HEK293 (cell line): ENCODE results near the gene AXIN1.

ENCODE experiments used
- ZBTB20 ChIP-seq: fragments of 450-650 bp; formaldehyde crosslinking; IDR thresholded peaks from 2 replicates; pipeline ENCODE4 v1.5.1; 2016; ENCODE audit warnings: missing biosample characterization, missing genetic modification characterization
- ZNF473 ChIP-seq: fragments of 450-650 bp; formaldehyde crosslinking; IDR thresholded peaks from 2 replicates; pipeline ENCODE4 v1.5.1; 2017; ENCODE audit warnings: missing biosample characterization, missing genetic modification characterization

DNA sequence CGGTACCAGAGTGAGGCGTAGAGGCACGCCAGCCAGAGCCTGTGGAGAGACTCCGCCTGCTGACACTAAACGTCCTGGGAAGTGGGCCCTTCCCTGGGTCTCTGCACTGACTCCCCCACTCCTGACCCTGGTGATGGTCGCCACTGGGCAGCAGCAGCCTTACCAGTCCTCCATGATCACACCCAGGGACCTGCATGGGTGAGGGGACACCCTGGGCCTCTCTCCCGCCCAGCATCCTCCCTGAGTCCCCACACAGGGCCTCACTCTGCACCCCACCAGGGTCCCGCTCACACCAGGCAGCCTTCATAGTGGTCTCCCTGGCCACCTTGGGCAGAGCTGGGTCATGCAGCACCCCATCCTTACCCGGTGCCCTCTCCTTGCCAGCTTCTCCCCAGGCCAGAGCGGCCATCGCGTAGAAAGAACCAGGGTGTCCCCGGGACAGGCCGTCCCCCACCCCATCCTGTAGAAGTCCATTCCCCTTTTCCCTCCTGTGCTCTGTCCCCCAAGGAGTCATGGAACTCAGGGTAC lies 87.5 kb downstream of the AXIN1 start:
- TF ChIP-seq ZBTB20 (tag by site-specific recombination): no peak
- no peak for TF ChIP-seq ZNF473 (tag by site-specific recombination)
